ENCODE measurements around the gene STX8.
"Not testable (repeated sequence)": the region's sequence is repeated elsewhere in the genome, so short reads cannot be mapped to it uniquely, and the experiment has no call there.

STX8 gene

GRCh38 chr17:9577373-9577709 lies 1.7 kb upstream of the STX8 start:
- TF ChIP-seq TAF1 (IDR thresholded peaks at IDR 0.05; ENCODE audit: borderline replicate concordance, low read depth, low read length) (no peak), POLR2AphosphoS5 (IDR thresholded peaks at IDR 0.05; ENCODE audit: low read depth, low read length) (no peak), POLR2A (IDR thresholded peaks at IDR 0.05; ENCODE audit: low read depth, low read length) (no peak)
- peak; percentile 72 for FAIRE-seq
- DNase-seq (ENCODE audit: insufficient read length), result no peak

- FAIRE-seq (peak; percentile 81), DNase-seq (ENCODE audit: insufficient read length) (peak; percentile 54)
- TF ChIP-seq POLR2A (IDR thresholded peaks at IDR 0.05; ENCODE audit: low read depth, low read length), result no peak
- TF ChIP-seq TAF1 (IDR thresholded peaks at IDR 0.05; ENCODE audit: borderline replicate concordance, low read depth, low read length), result no peak
- TF ChIP-seq POLR2AphosphoS5 (IDR thresholded peaks at IDR 0.05; ENCODE audit: low read depth, low read length), result no peak
These were observed 1.1 kb upstream of the STX8 start, which contains the start of gene CFAP52 for GRCh38 chr17:9576521-9577372. CFAP52 (plus strand) TSS chr17:9576642; CDS start chr17:9576696, 54 bp downstream.

- DNase-seq (ENCODE audit: insufficient read length) (no peak), FAIRE-seq (no peak)
- TF ChIP-seq TAF1 (IDR thresholded peaks at IDR 0.05; ENCODE audit: borderline replicate concordance, low read depth, low read length), result no peak
- TF ChIP-seq POLR2AphosphoS5 (IDR thresholded peaks at IDR 0.05; ENCODE audit: low read depth, low read length), result no peak
- TF ChIP-seq POLR2A (IDR thresholded peaks at IDR 0.05; ENCODE audit: low read depth, low read length), result no peak
These were observed 4.4 kb downstream of the STX8 start for GRCh38 chr17:9571201-9571600.

- TF ChIP-seq POLR2A (IDR thresholded peaks at IDR 0.05; ENCODE audit: low read depth, low read length) (no peak), TAF1 (IDR thresholded peaks at IDR 0.05; ENCODE audit: borderline replicate concordance, low read depth, low read length) (no peak), POLR2AphosphoS5 (IDR thresholded peaks at IDR 0.05; ENCODE audit: low read depth, low read length) (no peak)
- FAIRE-seq, result no peak
- DNase-seq (ENCODE audit: insufficient read length), result no peak
These were observed 6.5 kb downstream of the STX8 start for GRCh38 chr17:9568957-9569588.

- DNase-seq (ENCODE audit: insufficient read length) (no peak), FAIRE-seq (no peak)
- no peak for TF ChIP-seq POLR2A (IDR thresholded peaks at IDR 0.05; ENCODE audit: low read depth, low read length)
- TF ChIP-seq POLR2AphosphoS5 (IDR thresholded peaks at IDR 0.05; ENCODE audit: low read depth, low read length), result no peak
- TF ChIP-seq TAF1 (IDR thresholded peaks at IDR 0.05; ENCODE audit: borderline replicate concordance, low read depth, low read length), result no peak
These were observed 7.6 kb downstream of the STX8 start for GRCh38 chr17:9568004-9568403.

- FAIRE-seq, result not testable (repeated sequence)
These were observed 8.9 kb downstream of the STX8 start for GRCh38 chr17:9566739-9567138.

GRCh38 chr17:9566067-9566466 lies 9.6 kb downstream of the STX8 start:
- TF ChIP-seq POLR2A (IDR thresholded peaks at IDR 0.05; ENCODE audit: low read depth, low read length) (no peak), TAF1 (IDR thresholded peaks at IDR 0.05; ENCODE audit: borderline replicate concordance, low read depth, low read length) (no peak), POLR2AphosphoS5 (IDR thresholded peaks at IDR 0.05; ENCODE audit: low read depth, low read length) (no peak)
- FAIRE-seq (peak; percentile 36), DNase-seq (ENCODE audit: insufficient read length) (no peak)

More at GRCh38 chr17:9566739-9567138, 8.9 kb downstream of the STX8 start:
- not testable (repeated sequence) for DNase-seq (ENCODE audit: insufficient read length)

GRCh38 chr17:9564104-9564503 lies 11.5 kb downstream of the STX8 start:
- DNase-seq (ENCODE audit: insufficient read length) (no peak), FAIRE-seq (peak; percentile 9)
- TF ChIP-seq TAF1 (IDR thresholded peaks at IDR 0.05; ENCODE audit: borderline replicate concordance, low read depth, low read length) (no peak), POLR2AphosphoS5 (IDR thresholded peaks at IDR 0.05; ENCODE audit: low read depth, low read length) (no peak), POLR2A (IDR thresholded peaks at IDR 0.05; ENCODE audit: low read depth, low read length) (no peak)

GRCh38 chr17:9557857-9558256 lies 17.8 kb downstream of the STX8 start:
- DNase-seq (ENCODE audit: insufficient read length), result no peak
- no peak for TF ChIP-seq POLR2AphosphoS5 (IDR thresholded peaks at IDR 0.05; ENCODE audit: low read depth, low read length)
- TF ChIP-seq POLR2A (IDR thresholded peaks at IDR 0.05; ENCODE audit: low read depth, low read length), result no peak
- no peak for TF ChIP-seq TAF1 (IDR thresholded peaks at IDR 0.05; ENCODE audit: borderline replicate concordance, low read depth, low read length)
- no peak for FAIRE-seq

- FAIRE-seq (no peak), DNase-seq (ENCODE audit: insufficient read length) (no peak)
- TF ChIP-seq POLR2AphosphoS5 (IDR thresholded peaks at IDR 0.05; ENCODE audit: low read depth, low read length) (no peak), POLR2A (IDR thresholded peaks at IDR 0.05; ENCODE audit: low read depth, low read length) (no peak), TAF1 (IDR thresholded peaks at IDR 0.05; ENCODE audit: borderline replicate concordance, low read depth, low read length) (no peak)
These were observed 18.4 kb downstream of the STX8 start for GRCh38 chr17:9557161-9557755.

GRCh38 chr17:9554715-9555114 lies 20.9 kb downstream of the STX8 start:
- DNase-seq (ENCODE audit: insufficient read length); FAIRE-seq: not testable (repeated sequence)

- TF ChIP-seq TAF1 (IDR thresholded peaks at IDR 0.05; ENCODE audit: borderline replicate concordance, low read depth, low read length) (no peak), POLR2AphosphoS5 (IDR thresholded peaks at IDR 0.05; ENCODE audit: low read depth, low read length) (no peak), POLR2A (IDR thresholded peaks at IDR 0.05; ENCODE audit: low read depth, low read length) (no peak)
- FAIRE-seq (no peak), DNase-seq (ENCODE audit: insufficient read length) (no peak)
These were observed 22.0 kb downstream of the STX8 start for GRCh38 chr17:9553596-9553995.

Measured in GM12892 (cell line).